ENCODE measurements around the gene UVRAG.

The UVRAG gene

DNA sequence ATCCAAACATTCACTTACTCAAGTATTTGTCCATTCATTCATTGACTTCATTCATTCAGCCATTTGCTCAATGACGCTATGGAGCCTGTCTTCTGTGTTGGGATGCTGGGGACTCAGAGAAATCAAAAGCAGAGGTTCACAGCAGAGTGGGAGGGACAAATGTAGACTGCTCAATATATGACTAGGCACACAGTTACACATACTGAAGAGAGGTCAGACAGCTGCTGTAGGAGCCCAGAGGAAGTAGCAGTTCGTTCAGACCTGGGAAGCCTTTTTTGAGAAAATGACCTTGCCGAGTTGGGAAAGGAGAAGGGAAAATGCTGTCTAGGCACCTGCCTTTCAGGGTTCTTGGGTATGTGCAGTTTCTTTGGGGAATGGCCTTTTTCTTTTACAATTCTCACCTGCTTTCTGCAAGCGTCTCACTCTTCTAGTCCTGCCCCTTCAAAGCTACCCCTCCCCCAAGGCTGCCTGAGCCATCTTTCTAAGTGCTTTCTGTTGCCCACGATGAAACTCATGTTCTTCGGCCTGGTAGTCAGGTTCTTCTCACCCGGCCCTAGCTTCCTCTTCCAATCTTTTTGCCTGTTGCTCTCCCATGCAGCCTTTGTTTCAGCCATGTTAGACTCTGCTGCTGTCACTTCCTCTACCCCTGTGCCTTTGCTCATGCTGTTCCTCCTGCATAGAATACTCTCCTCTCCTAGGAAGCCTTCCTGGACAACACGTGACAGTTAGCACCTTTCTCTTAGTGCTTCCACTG, 4.2 kb upstream of the UVRAG start:
- no peak for DNase-seq

- no peak for DNase-seq
Observed at GRCh38 chr11:75811485-75811884, 3.5 kb upstream of the UVRAG start.

DNA sequence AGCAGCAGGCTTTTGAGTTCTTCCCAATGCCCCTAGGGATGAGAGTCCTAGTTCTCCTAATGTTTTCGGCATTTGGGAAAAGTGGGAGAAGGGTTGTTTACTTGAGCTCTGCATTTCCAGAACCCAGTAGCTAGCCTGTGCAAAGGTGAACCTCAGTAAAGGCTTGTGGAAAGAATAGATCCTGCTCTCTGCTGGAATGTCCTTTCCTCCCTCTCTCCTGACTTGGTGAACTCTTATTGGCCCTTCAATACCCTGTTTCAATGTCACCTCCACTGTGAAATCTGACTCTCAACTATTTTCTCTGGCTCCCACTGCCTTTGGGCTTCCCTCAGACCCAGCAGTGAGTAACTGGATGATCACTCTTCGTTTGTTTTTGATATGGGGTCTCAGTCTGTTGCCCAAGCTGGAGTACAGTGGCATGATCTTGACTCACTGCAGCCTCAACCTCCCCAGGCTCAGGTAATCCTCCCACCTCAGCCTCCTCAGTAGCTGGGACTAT, 2.4 kb upstream of the UVRAG start:
- DNase-seq = no peak

- DNase-seq = no peak
Observed at GRCh38 chr11:75813124-75813523, 1.9 kb upstream of the UVRAG start.

DNA sequence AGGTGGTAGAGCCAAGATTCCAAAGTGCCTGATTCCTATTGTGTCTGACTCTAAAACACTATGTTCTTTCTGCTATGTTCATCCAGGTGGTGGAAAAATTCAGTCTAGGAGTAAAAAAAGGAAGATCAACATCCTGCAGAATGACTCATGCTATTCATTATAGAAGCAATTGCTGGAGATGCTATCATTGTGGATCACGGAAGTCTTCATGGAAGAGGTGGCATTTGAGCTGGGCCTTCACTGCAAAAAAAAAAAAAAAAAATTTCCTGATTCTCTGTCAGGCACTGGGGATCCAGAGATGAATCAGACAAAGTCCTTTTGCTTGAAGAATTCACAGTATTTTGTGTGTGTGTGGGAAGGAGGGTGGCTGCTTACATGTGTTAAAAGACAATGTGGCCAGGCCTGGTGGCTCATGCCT, 1.4 kb upstream of the UVRAG start:
- DNase-seq = no peak

DNA sequence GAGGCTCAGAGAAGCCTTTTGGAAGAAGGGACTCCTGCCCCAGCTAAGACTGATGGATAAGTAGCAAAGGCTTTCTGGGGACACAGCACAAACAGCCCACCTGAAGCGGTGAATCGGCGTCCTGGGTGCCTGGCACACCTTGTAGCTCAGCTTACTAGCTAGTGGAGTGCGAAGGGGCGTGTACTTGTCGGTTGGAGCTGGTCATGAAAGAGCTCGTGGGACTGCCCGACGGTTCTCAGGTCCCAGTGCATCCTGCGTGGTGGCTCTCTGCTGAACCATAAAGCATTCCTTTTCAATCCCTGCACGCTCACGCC, 690 bp upstream of the UVRAG start:
- DNase-seq = peak; percentile 64

DNA sequence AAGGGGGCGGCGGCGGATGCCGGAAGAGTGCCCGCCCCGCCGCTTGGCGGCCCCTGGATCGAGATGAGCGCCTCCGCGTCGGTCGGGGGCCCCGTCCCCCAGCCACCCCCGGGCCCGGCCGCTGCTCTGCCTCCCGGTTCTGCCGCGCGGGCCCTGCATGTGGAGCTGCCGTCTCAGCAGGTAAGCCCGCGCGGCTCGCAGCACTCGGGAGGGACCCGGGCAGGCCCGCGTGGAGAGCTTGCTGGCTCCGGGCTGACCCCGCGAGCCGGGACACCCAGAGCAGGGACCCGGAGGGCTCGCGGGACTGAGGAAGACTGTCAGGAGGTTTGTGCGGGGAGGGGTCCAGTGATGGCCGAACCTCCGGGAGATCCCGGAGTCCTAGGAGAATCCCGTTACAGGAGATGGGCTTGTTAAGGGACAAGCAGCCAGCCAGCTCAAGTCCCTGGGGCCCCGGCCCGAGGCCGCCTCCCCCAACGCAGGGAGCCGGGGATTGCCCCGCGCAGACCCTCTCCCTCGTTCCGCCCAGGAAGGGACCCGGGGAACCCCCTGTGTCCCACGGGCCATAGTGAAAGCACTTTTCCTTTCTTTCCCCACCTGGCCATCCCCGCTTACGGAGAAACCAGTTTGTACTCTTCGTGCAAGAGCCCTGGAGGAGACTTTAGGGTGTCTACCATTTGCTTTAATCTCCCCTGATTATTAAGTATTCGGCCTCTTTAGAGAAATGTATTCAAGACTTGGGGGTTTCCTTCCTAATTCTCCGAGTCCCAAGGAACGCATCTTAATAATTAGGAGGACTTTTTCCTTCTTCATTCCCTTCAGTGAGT, 547 bp downstream of the UVRAG start:
- DNase-seq = no peak

GRCh38 chr11:75816561-75817239, 1.7 kb downstream of the UVRAG start:
- DNase-seq = no peak

DNA sequence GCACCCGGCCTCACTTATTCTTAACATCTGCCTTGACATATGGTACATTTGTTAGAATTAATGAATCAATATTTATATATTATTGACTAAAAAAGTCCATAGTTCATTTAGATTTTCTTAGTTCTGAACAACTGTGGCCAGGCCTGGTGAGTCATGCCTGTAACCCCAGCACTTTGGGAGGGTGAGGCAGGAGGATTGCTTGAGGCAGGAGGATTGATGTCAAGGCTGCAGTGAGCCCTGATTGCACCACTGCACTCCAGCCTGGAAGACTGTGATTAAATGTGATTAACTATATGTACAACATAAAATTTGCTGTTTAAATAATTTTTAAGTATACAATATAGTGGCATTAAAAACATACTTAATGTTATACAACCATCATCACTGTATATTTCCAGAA, 5.6 kb downstream of the UVRAG start:
- no peak for DNase-seq

DNA sequence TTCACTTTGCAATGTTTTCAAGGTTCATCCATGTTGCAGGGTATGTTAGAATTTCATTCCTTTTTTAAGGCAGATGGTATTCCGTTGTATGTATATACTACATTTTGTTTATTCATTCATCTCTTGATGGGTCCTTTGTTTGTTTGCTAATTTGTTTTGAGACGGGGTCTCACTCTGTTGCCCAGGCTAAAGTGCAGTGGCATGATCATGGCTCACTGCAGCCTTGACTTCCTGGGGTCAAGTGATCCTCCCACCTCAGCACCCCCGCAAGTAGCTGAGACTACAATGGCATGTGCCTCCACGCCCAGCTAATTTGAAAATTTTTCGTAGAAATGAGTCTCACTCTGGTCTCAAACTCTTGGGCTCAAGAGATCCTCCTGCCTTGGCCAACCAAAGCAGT, 6.2 kb downstream of the UVRAG start:
- no peak for DNase-seq

DNA sequence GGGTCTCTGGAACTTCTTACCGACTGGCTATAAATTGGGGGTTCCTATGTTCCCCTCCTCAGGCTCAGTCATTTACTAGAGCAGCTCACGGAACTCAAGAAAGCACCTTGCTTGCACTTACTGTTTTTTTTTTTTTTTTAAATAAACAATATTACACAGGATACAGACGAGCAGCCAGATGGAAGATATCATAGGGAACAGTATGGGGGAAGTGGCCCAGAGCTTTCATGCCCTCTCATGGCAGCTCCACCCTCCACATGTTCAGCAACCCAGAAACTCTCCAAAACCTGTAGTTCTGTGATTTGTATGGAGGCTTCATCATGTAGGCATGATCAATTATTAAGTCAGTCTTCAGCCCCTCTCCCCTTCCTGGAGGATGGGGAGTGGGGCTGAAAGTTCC, 7.5 kb downstream of the UVRAG start:
- DNase-seq = no peak

DNA sequence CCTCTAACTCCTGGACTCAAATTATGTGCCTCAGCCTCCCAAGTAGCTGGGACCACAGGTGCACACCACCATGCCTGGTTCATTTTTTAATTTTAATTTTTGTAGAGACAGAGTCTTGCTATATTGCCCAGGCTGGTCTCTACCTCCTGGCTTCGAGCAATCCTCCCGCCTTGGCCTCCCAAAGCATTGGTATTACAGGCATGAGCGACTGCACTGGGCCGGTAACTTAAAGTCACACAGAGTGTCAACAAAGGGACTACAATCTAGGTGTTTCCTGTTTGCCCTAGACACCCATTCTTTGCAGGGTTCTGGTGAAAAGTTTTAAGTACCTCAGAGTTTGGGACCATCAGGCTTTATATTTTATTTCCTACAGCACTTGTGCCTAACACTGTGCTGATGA, 8.4 kb downstream of the UVRAG start:
- no peak for DNase-seq

DNA sequence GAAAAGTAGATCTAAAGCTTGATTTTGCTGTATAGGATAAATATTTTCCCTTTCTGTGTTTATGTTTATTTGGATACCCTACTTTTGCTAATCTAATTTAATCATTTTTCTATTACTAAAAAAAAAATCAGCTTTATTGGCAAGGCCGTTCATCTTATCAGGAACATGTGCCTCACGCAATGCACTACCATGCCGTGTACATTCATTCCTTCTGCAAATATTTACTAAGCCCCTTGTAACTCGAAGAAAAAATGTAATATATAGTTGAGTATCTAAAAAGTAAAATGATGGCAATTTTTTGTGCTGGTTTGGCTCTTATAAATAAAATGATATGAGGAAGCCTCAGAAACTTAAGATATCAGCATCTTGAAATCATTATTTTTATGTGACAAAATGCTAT, 8.9 kb downstream of the UVRAG start:
- no peak for DNase-seq

DNA sequence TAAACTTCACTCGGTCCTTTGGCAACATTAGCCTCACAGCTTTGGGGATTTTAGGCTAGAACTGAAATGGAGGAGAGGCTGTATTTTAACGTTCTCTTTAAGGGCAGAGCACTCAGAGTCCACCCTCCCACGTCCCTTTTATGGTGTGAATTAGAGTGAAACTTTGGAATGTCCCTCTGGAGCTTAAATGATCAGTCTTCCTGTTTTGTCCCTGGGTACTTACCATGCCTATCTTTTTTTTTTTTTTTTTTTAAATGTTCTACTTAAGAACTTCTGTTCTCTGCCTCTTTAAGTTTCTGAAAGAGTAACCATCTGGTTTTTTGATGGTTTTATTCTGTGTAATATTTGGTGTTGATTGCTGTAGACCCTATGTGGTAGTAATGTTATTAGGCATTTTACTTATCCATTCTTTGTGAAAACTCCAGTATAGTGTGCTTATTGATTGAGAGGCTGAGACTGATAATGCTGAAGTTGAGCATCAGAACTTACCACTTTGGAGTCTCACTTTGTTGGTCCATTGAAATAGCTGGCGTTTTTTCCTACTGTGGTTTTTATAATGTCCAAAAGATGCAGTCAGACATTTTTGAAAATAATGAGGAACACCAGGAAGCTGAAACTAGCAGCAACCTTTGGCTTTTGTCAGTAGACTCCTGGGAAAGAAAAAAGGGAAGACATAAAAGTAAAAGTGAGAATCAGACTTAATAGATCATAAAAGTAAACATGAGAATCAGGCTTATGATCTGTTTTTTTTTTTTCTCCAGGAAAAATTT, 11.6 kb downstream of the UVRAG start:
- no peak for DNase-seq

- DNase-seq = no peak
Observed at GRCh38 chr11:75827562-75827961, 12.6 kb downstream of the UVRAG start.

DNA sequence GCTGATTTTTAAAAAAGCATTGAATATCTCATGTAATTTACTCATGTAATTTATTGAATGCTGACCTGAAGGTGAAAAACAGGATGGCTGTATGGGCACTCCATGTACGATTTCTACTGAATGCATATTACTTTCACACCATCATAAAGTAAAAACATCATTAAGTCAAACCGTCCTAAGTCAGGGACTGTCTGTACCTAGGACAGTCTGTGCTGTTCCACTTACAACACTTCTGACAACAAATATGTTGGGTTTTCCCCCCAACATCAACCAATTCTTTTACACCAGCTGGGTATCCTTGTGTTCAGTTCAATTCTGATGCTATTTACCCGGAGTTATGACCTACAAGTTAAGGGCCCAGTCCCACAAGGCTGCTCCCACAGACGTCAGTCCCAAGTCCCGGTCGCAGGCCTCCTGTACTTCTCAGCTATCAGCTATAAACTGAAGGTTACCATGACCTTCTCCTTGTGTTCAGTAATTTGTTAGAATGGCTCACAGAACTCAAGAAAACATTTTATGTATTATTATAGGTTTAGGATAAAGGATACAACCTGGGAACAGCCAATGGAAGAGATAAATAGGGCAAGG, 17.0 kb downstream of the UVRAG start:
- DNase-seq = no peak

DNA sequence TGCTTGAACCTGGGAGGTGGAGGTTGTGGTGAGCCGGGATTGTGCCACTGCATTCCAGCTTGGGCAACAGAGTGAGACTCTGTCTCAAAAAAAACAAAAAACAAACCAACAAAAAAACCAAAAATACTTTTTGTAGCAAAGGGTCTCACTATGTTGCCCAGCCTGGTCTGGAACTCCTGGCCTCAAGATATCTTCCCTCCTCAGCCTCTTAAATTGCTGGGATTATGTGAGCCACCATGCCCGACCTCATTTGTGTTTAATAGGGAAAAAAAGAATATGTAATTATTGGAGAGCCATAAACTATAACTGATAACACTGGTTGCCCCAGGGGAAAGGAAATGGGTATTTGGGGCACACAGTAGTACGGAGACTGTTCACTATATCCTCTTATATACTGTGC, 19.7 kb downstream of the UVRAG start:
- DNase-seq = no peak

DNA sequence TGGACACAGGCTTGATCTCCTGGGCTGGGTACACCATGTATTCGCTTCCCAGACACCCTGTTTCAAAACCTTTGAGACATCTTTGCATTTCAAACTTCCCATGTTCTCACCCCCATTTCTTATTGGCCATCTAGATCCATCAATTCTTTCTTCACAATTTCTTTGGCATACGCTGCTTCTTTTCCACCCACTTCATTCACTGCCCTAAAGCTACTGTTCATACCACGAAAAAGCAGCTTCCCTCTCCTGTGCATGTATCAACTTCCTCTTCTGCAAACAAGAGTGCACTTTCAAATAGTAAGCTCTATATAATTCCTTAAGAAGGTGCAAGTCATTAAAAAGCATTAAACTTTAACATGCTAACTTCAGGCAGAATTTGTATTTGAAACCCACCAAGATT, 21.4 kb downstream of the UVRAG start:
- no peak for DNase-seq

DNA sequence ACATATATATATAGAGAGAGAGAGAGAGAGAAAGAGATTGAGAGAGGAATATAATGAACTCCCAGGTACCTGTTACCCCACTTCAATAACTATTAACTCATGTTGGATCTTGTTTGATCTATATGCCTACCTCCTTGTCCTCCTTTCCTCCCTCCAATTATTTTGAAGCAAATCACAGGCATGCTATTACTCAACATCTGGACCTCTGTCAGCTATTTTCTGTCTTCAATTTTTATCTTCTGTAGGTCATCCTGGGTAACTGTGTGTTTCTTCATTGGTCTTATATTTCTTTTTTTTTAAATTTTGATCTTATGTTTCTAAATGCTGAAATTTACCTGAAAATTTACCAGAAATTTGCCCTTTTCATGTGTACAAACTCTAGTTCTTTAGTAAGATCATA, 24.8 kb downstream of the UVRAG start:
- DNase-seq = no peak

- DNase-seq = no peak
Observed at GRCh38 chr11:75840522-75840921, 25.5 kb downstream of the UVRAG start.

DNA sequence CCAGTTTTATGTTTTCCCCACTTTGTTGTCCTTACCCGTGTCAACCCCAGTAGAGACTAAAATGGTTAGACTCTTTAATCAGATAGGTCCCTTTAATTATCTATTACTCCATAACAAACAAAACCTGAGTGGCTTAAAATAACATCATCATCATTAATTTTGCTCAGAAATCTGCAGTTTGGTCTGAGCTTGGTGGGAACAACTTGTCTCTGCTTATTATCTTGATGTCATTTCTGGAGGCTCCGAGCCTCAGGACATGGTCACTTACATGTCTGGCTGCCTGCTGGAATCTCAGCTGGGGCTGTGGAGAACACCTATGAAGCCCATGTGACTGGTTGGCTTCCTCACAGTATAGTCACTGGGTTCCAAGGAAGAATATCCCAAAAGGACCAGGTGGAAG, 26.7 kb downstream of the UVRAG start:
- no peak for DNase-seq

DNA sequence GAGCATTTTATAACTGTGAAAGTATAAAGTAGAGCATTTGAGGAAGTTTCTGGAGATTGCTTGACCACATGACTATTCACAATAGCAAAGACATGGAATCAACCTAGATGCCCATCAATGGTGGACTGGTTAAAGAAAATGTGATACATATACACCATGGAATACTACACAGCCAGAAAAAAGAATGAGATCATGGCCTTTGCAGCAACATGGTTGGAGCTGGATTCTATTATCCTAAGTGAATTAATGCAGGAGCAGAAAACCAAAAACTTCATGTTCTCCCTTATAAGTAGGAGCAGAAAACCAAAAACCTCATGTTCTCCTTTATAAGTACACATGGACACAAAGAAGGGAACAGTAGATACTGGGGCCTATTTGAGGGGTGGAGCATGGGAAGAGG, 30.3 kb downstream of the UVRAG start:
- no peak for DNase-seq

DNA sequence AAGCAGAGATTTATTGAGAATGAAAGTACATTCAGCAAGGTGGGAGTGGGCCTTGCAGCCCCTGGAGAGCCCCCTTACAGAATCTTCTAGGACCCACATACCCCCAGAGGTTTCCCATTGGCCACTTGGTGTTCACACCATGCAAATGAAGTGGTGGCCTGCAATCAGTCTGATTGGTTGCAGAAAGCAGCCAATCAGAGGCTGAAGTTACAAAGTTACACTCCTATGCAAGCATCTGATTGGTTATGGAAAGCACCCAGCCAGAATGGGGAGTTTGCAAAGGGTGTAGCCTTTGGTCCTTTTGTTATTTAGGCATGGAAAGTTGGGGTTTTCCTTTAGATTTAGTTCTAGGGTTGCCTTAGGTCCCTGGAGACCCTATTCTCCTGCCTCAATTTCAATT, 34.9 kb downstream of the UVRAG start:
- DNase-seq = no peak
